ENCODE results near the gene BDKRB1.

The BDKRB1 gene

GRCh38 chr14:96299441-96299840 lies 43.4 kb downstream of the BDKRB1 start:
- DNase-seq = no peak
- in situ Hi-C loops (cut with HindIII; ENCODE audit: low pct_ligation_motif_present, low pct_unique_long_range_greater_than_20kb, low sequenced_read_pairs) = loop anchor here (25.0 kb wide), 1 partner anchor 187 kb away; no protein-coding TSS in a partner anchor

GRCh38 chr14:96303981-96304380 lies 48.0 kb downstream of the BDKRB1 start:
- in situ Hi-C loops (cut with HindIII; ENCODE audit: low pct_ligation_motif_present, low pct_unique_long_range_greater_than_20kb, low sequenced_read_pairs) = loop anchor here (25.0 kb wide), 1 partner anchor 108 kb away; no protein-coding TSS in a partner anchor
- DNase-seq = no peak

DNA sequence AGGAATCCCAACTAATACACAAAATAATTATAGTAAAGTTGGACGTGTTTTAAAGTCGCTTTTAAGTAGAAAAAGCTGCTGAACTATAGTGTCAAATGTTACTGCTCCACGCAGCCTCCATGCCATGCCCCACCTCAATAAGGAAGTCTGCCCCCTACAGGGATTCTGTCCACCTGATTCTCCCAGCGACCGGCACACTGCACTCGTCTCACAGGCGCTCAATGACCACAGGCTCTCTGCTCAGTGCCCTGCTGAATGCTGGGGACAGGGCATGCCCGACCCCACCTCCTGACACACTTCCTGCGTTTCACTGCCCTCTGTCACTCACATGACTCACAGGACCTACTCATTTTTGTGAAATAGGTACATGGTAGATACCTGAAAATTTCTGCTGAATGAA lies 48.9 kb downstream of the BDKRB1 start:
- peak; percentile 6 for DNase-seq
- in situ Hi-C loops (cut with HindIII; ENCODE audit: low pct_ligation_motif_present, low pct_unique_long_range_greater_than_20kb, low sequenced_read_pairs) = loop anchor here (25.0 kb wide), 1 partner anchor 107 kb away; no protein-coding TSS in a partner anchor

DNA sequence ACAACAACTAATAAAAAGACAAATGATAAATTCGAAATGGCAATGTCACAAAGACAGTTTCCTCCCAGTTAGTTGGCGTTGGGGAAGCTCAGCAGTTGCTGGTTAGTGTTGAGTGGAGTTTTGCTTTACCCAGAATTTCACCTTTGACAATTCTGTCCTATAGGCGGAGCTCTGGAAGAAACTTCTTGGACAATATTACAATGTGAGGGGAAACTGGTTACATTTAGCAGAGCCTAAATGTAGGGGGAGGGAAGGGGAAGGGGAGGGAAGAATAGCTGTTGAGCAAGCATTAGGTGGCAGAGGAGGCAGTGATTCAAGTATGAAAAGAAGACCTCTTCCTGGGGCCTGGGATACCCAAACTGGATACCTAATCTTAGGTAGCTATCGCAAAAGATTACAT lies 51.4 kb downstream of the BDKRB1 start:
- peak; percentile 44 for DNase-seq
- in situ Hi-C loops (cut with HindIII; ENCODE audit: low pct_ligation_motif_present, low pct_unique_long_range_greater_than_20kb, low sequenced_read_pairs) = loop anchor here (25.0 kb wide), 1 partner anchor 105 kb away; no protein-coding TSS in a partner anchor

DNA sequence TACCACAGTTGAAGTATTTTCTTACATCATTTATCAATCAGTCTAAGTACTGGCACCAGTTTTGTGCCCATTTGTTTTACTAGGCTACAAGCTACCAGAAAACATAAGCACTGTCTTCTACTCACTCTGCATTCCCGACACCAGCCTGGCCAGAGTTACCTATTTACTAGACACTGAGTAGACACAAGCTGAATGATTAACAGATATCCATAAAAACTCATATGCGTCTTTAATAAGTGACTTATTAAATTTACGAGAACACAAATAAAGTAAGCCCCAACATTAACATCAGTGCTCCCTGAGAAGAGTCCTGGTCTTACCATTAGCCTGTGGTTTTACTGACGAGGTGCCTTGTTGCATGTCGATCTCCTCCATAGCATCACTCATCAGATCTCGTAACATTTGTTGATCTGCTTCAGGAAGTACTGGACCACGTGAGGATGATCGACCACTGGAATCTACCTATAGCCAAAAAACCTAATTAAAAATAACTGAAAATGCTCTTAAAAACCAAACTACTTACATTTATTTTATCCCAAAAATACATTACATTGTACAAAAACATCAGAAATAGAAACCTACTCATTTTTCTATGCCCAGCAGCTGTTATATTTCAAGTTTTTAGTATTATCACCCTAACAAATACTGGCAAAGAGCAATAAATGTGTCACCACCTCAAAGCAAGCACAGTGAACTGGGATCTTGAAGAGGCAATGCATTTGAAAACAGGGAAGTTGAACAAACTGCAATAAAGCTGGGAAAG lies 53.3 kb downstream of the BDKRB1 start:
- in situ Hi-C loops (cut with HindIII; ENCODE audit: low pct_ligation_motif_present, low pct_unique_long_range_greater_than_20kb, low sequenced_read_pairs) = loop anchor here (25.0 kb wide), 1 partner anchor 103 kb away; no protein-coding TSS in a partner anchor
- DNase-seq = peak; percentile 91

DNA sequence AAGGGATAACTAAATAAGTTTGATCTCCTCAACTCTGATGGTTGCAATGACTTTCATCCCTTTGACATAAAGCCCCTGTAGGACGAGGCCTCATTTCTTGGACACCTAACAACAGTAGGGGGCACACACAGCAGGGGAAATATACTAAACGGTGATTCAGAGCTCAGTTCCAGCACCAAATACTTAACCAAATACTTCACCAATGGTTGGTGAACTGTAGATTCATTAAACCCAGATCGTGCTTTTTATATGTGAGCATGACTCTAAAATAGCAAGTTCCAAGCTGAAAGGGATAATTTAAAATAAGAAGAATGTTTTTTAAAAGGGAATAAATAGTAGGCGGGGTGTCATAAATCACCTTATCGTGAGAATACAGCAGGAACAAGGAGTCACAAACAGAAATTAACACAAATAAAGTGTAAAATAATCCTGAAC lies 53.9 kb downstream of the BDKRB1 start:
- in situ Hi-C loops (cut with HindIII; ENCODE audit: low pct_ligation_motif_present, low pct_unique_long_range_greater_than_20kb, low sequenced_read_pairs) = loop anchor here (25.0 kb wide), 1 partner anchor 102 kb away; no protein-coding TSS in a partner anchor
- peak; percentile 75 for DNase-seq

DNA sequence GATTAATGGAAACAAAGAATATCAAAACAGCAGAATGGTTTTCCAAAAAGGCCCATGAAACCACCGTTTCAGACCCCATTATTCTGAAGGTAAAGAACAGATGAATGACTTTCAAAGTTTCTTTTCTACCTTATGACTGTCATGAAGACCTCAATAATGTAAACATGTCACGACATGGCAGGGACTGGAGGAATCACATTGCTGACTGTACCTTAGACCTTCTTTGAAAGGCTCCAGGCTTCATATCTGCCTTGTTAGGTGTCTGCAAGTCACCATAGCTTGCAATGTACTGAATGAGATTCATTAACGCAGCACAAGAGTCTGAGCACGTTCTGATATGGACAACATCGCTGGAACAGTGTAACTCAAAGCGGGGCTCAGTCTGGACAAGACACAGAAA lies 54.9 kb downstream of the BDKRB1 start:
- in situ Hi-C loops (cut with HindIII; ENCODE audit: low pct_ligation_motif_present, low pct_unique_long_range_greater_than_20kb, low sequenced_read_pairs) = loop anchor here (25.0 kb wide), 1 partner anchor 101 kb away; no protein-coding TSS in a partner anchor
- no peak for DNase-seq

Data from ACHN (cell line).